H1 (cell line): ENCODE data around the gene SLC16A11. TPM values are rescaled to one million over a fixed set of nuclear protein-coding genes. Genes with fewer than 3 reads are reported as not detected.

Experiments used
- CREB1 ChIP-seq: IDR thresholded peaks from 2 replicates; pipeline ENCODE4 v1.6.1; 2012; ENCODE audit warnings: inconsistent platforms
- SIRT6 ChIP-seq: IDR thresholded peaks from one replicate; pipeline ENCODE4 v1.7.1; 2012; ENCODE audit warnings: low read length, inconsistent platforms
- SP4 ChIP-seq: IDR thresholded peaks from 2 replicates; pipeline ENCODE4 v1.6.1; 2012; ENCODE audit warnings: low read length, inconsistent platforms
- polyA plus RNA-seq, 7 experiments: library from polyadenylated mRNA; depleted of rRNA in 3 of 7; stranded (reverse) in 5 of 7; unstranded in 2 of 7; fragments of >200 nt in 5 of 7; fragments of 200-250 nt in 2 of 7; gene quantifications; 1 replicate in 5 of 7; 2 replicates in 1 of 7; 4 replicates in 1 of 7; pipeline versions ENCODE4 v1.2.1 to v1.2.3, GENCODE V29; 2011 to 2013; ENCODE audit warnings: missing spikeins in 2 of 7, mixed read lengths in 2 of 7
- total RNA-seq: library from RNA; stranded (reverse); fragmentation: NEBNext Ultra II Directional; extraction: Animal tissue kit (Norgen Biotek cat#: 25700); gene quantifications from 2 replicates; pipeline ENCODE4 v1.2.1, GENCODE V29; 2021

Gene SLC16A11
- total and polyA plus RNA-seq, 2 of the 8 experiments (the other 6 are each of a cell fraction or from before 2014, with no cell fraction given): 0.35 to 0.39 TPM

- TF ChIP-seq SP4 (no peak), CREB1 (no peak), SIRT6 (no peak)
- TF ChIP-seq, all 59 proteins: peak for 0
Measured at GRCh38 chr17:7058831-7059447, 15.0 kb upstream of the SLC16A11 start (continued).
